GM19238 (cell line): ENCODE measurements around the gene MAML2.

Experiments used
- DNase-seq: peaks from one replicate; pipeline ENCODE4 v3.0.0; 2011; ENCODE audit warnings: low spot score; ENCODE audit not compliant: insufficient read length

Gene MAML2

GRCh38 chr11:96342961-96343711 is at the start of gene MAML2:
TSS of gene MAML2 (minus strand) at chr11:96343195. CDS start at chr11:96341895, 1,300 bp downstream.
- peak; percentile 79 for DNase-seq

- DNase-seq, result no peak
These were observed 48.8 kb upstream of the MAML2 start for GRCh38 chr11:96391698-96392307.

GRCh38 chr11:96390488-96390792 is 47.4 kb upstream of the MAML2 start:
- DNase-seq, result no peak

GRCh38 chr11:96389720-96390487 is 46.9 kb upstream of the MAML2 start, which contains the start of the genes CCDC82 and JRKL:
TSS of gene CCDC82 (minus strand) at chr11:96389912. CDS start at chr11:96384747, 5,165 bp downstream.
TSS of gene JRKL (plus strand) at chr11:96390013. CDS start at chr11:96390650, 637 bp downstream.
- DNase-seq, result peak; percentile 78

- peak; percentile 16 for DNase-seq
These were observed 46.1 kb upstream of the MAML2 start for GRCh38 chr11:96388891-96389719.

GRCh38 chr11:96385187-96385586 is 42.2 kb upstream of the MAML2 start:
- no peak for DNase-seq

GRCh38 chr11:96384156-96384555 is 41.2 kb upstream of the MAML2 start:
- DNase-seq, result no peak

- no peak for DNase-seq
These were observed 33.8 kb upstream of the MAML2 start for GRCh38 chr11:96376796-96377195.

GRCh38 chr11:96373826-96374225 is 30.8 kb upstream of the MAML2 start:
- no peak for DNase-seq

GRCh38 chr11:96367342-96367741 is 24.3 kb upstream of the MAML2 start:
- no peak for DNase-seq

- no peak for DNase-seq
These were observed 23.0 kb upstream of the MAML2 start for GRCh38 chr11:96366024-96366423.

GRCh38 chr11:96365493-96365892 is 22.5 kb upstream of the MAML2 start:
- no peak for DNase-seq

- DNase-seq, result no peak
These were observed 18.8 kb upstream of the MAML2 start for GRCh38 chr11:96361778-96362177.

GRCh38 chr11:96358321-96358720 is 15.3 kb upstream of the MAML2 start:
- DNase-seq, result no peak

GRCh38 chr11:96357794-96358193 is 14.8 kb upstream of the MAML2 start:
- no peak for DNase-seq

GRCh38 chr11:96356848-96357247 is 13.9 kb upstream of the MAML2 start:
- DNase-seq, result no peak

- DNase-seq, result no peak
These were observed 708 bp downstream of the MAML2 start for GRCh38 chr11:96342014-96342960.

GRCh38 chr11:96341211-96342013 is 1.6 kb downstream of the MAML2 start:
- DNase-seq, result peak; percentile 25

- no peak for DNase-seq
These were observed 2.5 kb downstream of the MAML2 start for GRCh38 chr11:96340555-96340885.
